GDM1 (cell line): ENCODE results near the gene COQ7.

ENCODE experiments used
- DNase-seq: peaks from one replicate; lab custom pipeline; 2025; lab: John Stamatoyannopoulos, UW

COQ7 gene

GRCh38 chr16:19086322-19087199 lies 19.1 kb downstream of the COQ7 start:
- DNase-seq: peak; percentile 56

GRCh38 chr16:19088341-19088916 lies 21.0 kb downstream of the COQ7 start:
- no peak for DNase-seq

GRCh38 chr16:19089410-19089955 lies 22.1 kb downstream of the COQ7 start:
- no peak for DNase-seq

GRCh38 chr16:19090916-19091315 lies 23.5 kb downstream of the COQ7 start:
- DNase-seq: no peak

- DNase-seq: no peak
These were observed 25.4 kb downstream of the COQ7 start for GRCh38 chr16:19092653-19093410.

GRCh38 chr16:19093631-19094541 lies 26.5 kb downstream of the COQ7 start:
- no peak for DNase-seq

GRCh38 chr16:19094542-19095365 lies 27.3 kb downstream of the COQ7 start:
- no peak for DNase-seq

GRCh38 chr16:19095654-19096053 lies 28.2 kb downstream of the COQ7 start:
- no peak for DNase-seq

GRCh38 chr16:19098173-19098572 lies 30.8 kb downstream of the COQ7 start:
- DNase-seq: no peak

- no peak for DNase-seq
These were observed 34.9 kb downstream of the COQ7 start for GRCh38 chr16:19102187-19102872.

GRCh38 chr16:19104607-19105006 lies 37.2 kb downstream of the COQ7 start:
- DNase-seq: no peak

GRCh38 chr16:19105131-19105530 lies 37.7 kb downstream of the COQ7 start:
- DNase-seq: no peak

GRCh38 chr16:19105891-19106624 lies 38.6 kb downstream of the COQ7 start:
- DNase-seq: no peak

- DNase-seq: no peak
These were observed 39.2 kb downstream of the COQ7 start for GRCh38 chr16:19106625-19107020.

GRCh38 chr16:19108409-19109287 lies 41.2 kb downstream of the COQ7 start:
- DNase-seq: no peak

GRCh38 chr16:19109288-19109664 lies 41.9 kb downstream of the COQ7 start:
- no peak for DNase-seq

- no peak for DNase-seq
These were observed 43.3 kb downstream of the COQ7 start for GRCh38 chr16:19110537-19111360.

GRCh38 chr16:19112099-19112407 lies 44.6 kb downstream of the COQ7 start:
- DNase-seq: no peak
